Ishikawa (cell line): Measurements from ENCODE around the gene ZBTB21.

Experiments used
- CEBPB ChIP-seq: IDR thresholded peaks from 2 replicates; pipeline ENCODE4 v1.6.1; 2012
- EGR1 ChIP-seq: IDR thresholded peaks from 2 replicates; pipeline ENCODE4 v1.6.1; 2012
- EP300 ChIP-seq: IDR thresholded peaks from 2 replicates; pipeline ENCODE4 v1.6.1; 2012; ENCODE audit warnings: borderline replicate concordance
- TCF12 ChIP-seq: IDR thresholded peaks from 2 replicates; pipeline ENCODE4 v1.6.1; 2012; ENCODE audit warnings: low read depth
- YY1 ChIP-seq: IDR thresholded peaks from 2 replicates; pipeline ENCODE4 v1.6.1; 2012; ENCODE audit warnings: low read depth
- TF ChIP-seq, protein P1 (sequence below): IDR thresholded peaks from 2 replicates; pipeline ENCODE4 v1.6.1; 2012

DNA sequence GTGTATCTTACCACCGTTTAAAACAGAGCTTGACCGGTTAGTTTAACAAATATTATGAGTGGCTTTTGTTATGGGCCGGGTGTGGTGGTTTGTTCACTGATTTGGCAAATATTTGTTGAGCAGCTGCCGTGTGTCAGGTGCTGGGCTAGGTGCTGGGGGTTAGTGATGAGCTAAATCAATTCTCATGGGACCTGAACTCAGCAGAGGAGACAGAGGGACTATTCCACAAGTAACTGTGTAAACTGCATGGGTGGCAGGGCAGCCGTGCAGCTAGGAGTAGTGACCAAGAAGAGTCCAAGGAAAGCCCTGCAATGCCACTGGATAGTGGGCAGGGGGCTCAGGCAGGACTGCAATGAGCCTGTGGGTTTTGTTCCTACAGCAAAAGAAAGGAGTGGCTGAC, 45.1 kb downstream of the ZBTB21 start:
- TF ChIP-seq YY1 (no peak), TCF12 (no peak), CEBPB (no peak), EP300 (no peak), EGR1 (no peak)
- TF ChIP-seq, protein P1, sequence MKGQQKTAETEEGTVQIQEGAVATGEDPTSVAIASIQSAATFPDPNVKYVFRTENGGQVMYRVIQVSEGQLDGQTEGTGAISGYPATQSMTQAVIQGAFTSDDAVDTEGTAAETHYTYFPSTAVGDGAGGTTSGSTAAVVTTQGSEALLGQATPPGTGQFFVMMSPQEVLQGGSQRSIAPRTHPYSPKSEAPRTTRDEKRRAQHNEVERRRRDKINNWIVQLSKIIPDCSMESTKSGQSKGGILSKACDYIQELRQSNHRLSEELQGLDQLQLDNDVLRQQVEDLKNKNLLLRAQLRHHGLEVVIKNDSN = no peak
